ENCODE results near the gene FYB1.

Gene FYB1

DNA sequence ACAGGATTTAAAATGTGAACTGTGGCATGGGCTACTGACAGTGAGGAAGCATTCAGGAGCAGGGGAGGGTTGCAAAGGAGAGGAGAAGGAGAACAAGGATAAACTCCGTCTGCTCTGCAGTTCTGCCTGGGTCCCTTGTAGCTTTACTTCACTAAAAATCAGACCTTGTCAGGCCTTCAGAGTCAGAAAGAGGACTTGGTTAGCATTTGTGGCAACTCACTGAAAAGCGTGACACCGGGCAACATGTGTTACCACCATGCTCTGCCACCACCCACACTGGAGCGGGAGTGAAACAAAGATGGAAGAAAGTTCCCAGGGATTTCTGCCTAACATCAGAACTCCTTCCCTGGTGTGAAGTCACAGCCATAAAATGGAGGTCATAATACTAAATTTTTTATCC, 19.3 kb downstream of the FYB1 start:
- DNase-seq (ENCODE audit: low read depth): no peak
- no peak overlapping the region for H3K4me3 ChIP-seq (ENCODE audit: low read depth, low read length)
- TF ChIP-seq, protein P1, sequence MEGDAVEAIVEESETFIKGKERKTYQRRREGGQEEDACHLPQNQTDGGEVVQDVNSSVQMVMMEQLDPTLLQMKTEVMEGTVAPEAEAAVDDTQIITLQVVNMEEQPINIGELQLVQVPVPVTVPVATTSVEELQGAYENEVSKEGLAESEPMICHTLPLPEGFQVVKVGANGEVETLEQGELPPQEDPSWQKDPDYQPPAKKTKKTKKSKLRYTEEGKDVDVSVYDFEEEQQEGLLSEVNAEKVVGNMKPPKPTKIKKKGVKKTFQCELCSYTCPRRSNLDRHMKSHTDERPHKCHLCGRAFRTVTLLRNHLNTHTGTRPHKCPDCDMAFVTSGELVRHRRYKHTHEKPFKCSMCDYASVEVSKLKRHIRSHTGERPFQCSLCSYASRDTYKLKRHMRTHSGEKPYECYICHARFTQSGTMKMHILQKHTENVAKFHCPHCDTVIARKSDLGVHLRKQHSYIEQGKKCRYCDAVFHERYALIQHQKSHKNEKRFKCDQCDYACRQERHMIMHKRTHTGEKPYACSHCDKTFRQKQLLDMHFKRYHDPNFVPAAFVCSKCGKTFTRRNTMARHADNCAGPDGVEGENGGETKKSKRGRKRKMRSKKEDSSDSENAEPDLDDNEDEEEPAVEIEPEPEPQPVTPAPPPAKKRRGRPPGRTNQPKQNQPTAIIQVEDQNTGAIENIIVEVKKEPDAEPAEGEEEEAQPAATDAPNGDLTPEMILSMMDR (IDR thresholded peaks at IDR 0.05; ENCODE audit: control insufficient read depth, extremely low read depth, insufficient read depth): no peak

DNA sequence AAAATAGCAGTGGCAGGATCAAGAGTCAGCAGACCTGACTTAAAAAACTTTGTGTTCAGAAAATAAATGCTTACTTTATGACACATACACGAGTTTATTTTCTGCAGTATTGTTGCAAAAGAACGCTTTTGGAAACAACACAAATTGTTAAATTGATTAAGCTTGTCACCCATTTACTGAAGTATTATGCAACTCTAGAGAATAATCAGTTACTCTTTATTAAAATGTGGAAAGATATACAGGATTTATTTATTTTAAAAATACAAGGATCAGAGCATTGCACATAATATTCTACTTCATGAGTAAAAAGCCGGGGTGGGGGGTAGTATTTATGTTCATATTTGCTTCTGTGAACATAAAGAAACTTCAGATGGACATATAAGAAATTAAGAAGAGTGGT, 20.0 kb downstream of the FYB1 start:
- no peak overlapping the region for H3K4me3 ChIP-seq (ENCODE audit: low read depth, low read length)
- TF ChIP-seq, protein P1 (IDR thresholded peaks at IDR 0.05; ENCODE audit: control insufficient read depth, extremely low read depth, insufficient read depth): no peak
- DNase-seq (ENCODE audit: low read depth): no peak

DNA sequence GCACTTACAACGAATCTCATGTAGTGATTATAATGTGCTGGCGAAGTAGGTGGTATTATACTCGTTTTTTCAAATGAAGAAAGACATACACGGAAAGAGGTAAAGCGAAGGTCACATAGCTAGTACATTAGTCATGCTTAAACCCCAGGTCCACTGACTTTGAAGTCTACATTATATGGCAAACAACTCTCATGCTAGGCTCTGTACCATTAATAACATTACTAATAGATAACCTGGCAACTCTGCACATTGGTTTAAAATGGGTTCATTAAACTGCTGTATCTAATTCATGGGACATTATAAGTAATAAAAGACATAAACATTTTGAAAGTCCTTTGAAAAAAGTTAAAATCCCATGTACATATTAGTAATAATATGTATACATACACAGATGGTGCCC, 21.2 kb downstream of the FYB1 start:
- H3K4me3 ChIP-seq (ENCODE audit: low read depth, low read length): no peak overlapping the region
- no peak for DNase-seq (ENCODE audit: low read depth)
- TF ChIP-seq, protein P1 (IDR thresholded peaks at IDR 0.05; ENCODE audit: control insufficient read depth, extremely low read depth, insufficient read depth): no peak

DNA sequence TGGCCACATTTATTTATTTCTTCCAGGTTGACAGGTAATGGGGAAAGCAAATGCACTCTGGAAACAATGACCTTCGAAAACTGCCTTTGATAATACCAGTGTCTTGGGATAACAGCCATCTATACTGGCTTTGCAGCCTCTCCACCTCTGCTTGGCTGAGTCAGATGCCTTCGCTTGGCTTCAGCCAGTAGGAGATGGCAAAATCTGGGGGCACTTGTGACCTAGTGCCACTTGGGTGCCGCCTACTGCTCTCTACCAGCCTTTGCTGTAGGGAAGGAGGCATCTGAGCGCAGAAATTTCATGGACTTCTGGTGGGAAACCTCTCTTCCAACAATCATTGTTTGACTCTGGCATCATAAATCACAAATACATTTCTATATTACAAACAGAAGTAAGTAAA, 21.8 kb downstream of the FYB1 start:
- TF ChIP-seq, protein P1 (IDR thresholded peaks at IDR 0.05; ENCODE audit: control insufficient read depth, extremely low read depth, insufficient read depth): no peak
- DNase-seq (ENCODE audit: low read depth): no peak
- H3K4me3 ChIP-seq (ENCODE audit: low read depth, low read length): no peak overlapping the region

DNA sequence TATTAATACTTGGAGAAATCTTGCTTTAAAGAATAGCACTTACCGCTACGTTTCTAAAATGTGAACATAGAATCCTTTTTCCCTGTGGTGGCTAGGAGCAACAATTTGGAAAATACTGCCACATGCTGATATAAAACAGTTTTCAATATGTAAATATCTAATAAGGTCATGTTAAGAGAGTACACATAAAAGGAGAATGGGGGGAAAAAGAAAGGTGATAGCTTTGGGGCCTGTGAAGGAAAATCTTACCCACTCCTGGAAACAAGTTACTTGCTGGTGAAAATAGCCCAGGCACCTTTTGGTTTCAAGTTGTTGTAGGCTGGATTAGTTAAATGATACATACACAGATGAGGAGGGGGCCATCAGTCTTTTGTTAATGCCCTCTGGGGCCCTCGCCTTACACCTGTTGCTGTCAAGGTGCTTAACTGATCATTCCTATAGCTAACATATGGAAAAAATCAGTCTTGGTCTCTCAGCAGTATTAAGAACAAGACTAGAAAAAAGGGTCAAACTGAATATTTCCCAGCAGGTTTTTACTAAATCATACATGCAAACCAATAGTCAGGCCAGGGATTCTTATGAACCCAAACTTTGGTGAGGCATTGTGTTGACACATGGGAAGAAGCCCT, 24.1 kb downstream of the FYB1 start:
- no peak overlapping the region for H3K4me3 ChIP-seq (ENCODE audit: low read depth, low read length)
- TF ChIP-seq, protein P1 (IDR thresholded peaks at IDR 0.05; ENCODE audit: control insufficient read depth, extremely low read depth, insufficient read depth): no peak

DNA sequence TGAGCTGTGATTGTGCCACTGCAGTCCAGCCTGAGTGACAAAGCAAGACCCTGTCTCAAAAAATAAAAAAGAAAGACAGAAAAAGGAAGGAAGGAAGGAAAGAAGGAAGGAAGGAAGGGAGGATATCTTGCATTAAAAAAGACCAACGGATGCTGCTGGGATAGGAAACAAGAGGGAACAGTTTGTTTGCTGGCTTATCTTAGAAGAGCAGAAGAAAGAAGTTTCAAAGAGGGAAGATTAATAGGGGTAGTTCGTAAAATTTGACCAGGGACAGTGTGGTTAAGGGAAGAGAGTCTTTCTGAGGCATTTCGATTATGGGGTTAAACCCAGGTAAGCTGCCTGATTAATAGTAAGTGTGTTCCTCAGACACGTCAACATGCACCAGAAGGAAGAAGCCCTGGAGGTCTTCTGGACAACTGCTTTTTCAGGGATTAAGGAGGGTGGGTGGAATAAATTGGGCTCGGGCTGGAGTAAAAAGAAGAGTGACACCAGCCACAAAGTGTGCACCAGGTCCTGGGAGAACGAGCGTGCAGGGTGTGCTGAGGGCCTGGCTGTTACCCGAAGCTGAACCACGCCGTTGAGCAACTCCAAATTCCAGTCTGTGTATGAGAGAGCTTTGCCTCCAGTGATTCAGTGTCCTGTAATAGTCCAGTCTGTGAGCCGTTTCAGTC, 24.8 kb downstream of the FYB1 start:
- no peak overlapping the region for H3K4me3 ChIP-seq (ENCODE audit: low read depth, low read length)
- TF ChIP-seq, protein P1 (IDR thresholded peaks at IDR 0.05; ENCODE audit: control insufficient read depth, extremely low read depth, insufficient read depth): no peak
- no peak for DNase-seq (ENCODE audit: low read depth)

More for the DNA sequence above, 24.1 kb downstream of the FYB1 start:
- no peak for DNase-seq (ENCODE audit: low read depth)
